ENCODE data around the gene CRYBA4.

Gene CRYBA4

DNA sequence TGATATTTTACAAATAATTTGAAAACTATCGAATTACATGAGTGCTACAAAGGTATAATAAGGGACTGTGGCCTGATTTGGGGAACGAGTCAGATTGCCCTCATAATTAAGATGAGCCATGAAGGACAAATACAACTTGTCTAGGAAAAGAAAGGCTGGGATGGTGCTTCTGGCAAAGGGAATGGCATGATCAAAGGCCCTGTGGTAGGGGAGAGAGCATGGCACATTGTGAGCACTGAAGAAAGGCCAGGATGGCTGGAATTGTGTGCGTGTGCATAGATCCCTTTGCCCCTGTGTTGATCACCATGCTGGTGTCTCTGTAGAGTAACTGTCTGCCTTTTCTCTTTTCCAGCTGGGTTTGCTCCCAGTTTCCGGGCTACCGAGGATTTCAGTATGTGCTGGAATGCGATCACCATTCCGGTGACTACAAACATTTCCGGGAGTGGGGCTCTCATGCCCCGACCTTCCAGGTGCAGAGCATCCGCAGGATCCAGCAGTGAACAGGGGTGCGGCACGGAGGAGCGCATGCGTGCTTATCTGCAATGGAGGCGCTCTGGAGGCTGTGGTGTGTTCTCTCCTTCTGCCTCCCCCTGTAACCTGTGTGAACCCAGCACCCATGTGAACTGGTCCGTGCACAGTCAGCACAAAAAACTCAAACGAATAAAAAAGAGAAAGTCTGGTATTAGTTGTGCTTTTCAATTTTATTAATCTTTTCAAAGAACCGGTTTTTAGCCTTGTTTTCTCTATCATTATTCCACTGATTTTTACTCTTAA, 8.4 kb downstream of the CRYBA4 start:
- Mint-ChIP-seq H3K4me1 (ENCODE audit: low read depth) (peaks cover 15% of the 10 kb centered on the region), H3K9me3 (ENCODE audit: low read depth) (no peaks in the 10 kb centered on the region), H3K36me3 (no peaks in the 10 kb centered on the region), H3K4me3 (no peak overlapping the region), H3K27me3 (no peaks in the 10 kb centered on the region), H3K27ac (no peak overlapping the region)

DNA sequence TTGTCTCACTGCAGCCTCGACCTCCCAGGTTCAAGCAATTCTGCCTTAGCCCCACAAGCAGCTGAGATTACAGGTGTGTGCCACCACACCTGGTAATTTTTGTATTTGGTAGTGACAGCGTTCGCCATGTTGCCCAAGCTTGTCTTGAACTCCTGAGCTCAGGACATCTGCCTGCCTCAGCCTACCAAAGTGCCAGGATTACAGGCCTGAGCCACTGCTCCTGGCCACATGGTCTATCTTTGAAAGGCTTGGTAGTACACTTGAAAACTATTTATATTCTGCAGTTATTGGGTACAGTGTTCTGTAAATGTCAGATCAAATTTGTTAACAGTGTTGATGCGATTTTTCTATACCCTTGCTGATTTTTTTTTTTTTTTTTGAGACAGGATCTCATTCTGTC, 9.5 kb downstream of the CRYBA4 start:
- Mint-ChIP-seq H3K27ac (no peak overlapping the region), H3K36me3 (no peaks in the 10 kb centered on the region), H3K4me3 (no peak overlapping the region), H3K9me3 (ENCODE audit: low read depth) (no peaks in the 10 kb centered on the region), H3K27me3 (no peaks in the 10 kb centered on the region), H3K4me1 (ENCODE audit: low read depth) (peaks cover 15% of the 10 kb centered on the region)

DNA sequence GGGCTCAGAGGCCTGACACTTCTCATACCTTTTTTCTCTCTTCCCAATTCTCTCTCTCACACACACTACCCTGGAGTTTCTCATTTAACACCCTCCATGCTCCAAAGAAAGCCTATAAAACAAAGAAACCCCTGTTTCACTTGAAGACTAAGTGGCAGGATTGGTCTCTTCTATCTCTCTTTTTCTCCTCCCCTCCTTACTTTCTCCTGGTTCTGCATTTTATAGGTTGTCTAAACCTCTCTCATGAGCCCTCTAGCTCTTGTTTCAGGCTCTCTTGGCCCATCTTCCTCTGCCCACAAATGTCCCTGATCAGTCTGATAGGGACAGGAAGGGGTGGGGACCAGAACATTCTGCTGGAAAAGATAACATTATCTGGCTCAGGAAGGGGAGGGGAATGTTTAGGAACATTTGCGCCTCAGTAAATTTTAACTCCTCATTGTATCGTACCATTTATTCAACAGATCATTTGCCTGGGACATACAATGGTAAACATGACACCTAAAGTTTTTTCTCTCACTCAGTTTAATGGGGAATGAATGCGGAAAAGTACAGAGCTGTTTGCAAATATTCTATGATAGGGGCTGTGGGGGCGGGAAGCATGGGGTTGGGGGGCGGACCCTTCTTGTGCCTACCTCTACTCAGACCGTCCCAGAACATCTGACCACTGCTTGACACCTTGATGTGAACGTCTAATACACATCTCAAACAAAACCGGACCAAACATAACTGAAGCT, 10.8 kb downstream of the CRYBA4 start:
- no peak overlapping the region for H3K27ac Mint-ChIP-seq
- H3K9me3 Mint-ChIP-seq (ENCODE audit: low read depth): no peaks in the 10 kb centered on the region
- H3K4me3 Mint-ChIP-seq: no peak overlapping the region
- H3K27me3 Mint-ChIP-seq: no peaks in the 10 kb centered on the region
- no peaks in the 10 kb centered on the region for H3K36me3 Mint-ChIP-seq
- H3K4me1 Mint-ChIP-seq (ENCODE audit: low read depth): peaks cover 8% of the 10 kb centered on the region

DNA sequence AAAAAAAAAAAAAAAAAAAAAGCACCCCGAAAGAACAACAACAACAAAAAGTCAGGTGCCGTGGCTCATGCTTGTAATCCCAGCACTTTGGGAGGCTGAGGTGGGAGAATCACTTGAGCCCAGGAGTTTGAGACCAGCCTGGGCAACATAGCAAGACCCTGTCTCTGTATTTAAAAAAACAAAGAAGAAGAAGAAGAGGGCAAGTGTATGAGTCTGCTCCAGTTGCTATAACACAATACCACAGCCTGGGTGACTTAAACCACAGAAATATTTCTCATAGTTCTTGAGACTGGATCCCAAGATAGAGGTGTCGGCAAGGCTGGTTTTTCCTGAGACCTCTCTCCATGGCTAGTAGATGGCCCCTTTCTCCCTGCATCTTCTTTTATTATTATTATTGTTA, 12.4 kb downstream of the CRYBA4 start:
- no peaks in the 10 kb centered on the region for H3K36me3 Mint-ChIP-seq
- H3K27me3 Mint-ChIP-seq: no peaks in the 10 kb centered on the region

DNA sequence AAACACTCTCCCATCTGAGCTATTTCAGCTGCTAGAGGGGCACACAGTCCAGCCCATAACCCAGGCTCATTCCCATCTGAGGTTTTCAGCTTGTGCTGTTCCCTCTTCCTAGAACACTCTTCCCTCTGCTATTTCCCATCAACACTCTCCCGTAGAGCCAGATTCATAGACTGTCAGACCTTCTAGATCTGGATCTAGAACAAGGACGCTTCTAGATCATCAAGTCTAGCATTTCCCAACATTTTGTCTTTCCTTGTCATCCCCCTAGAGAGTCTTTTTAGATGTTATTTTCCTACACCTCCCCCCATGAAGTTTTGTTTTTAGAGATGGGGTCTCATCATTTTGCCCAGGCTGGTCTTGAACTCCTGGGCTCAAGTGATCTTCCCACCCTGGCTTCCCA, 13.4 kb downstream of the CRYBA4 start:
- H3K9me3 Mint-ChIP-seq (ENCODE audit: low read depth): no peaks in the 10 kb centered on the region
- H3K27ac Mint-ChIP-seq: no peak overlapping the region
- H3K4me1 Mint-ChIP-seq (ENCODE audit: low read depth): peaks cover 5% of the 10 kb centered on the region
- H3K4me3 Mint-ChIP-seq: no peak overlapping the region
- H3K27me3 Mint-ChIP-seq: no peaks in the 10 kb centered on the region
- H3K36me3 Mint-ChIP-seq: no peaks in the 10 kb centered on the region

More for the DNA sequence above, 12.4 kb downstream of the CRYBA4 start:
- Mint-ChIP-seq H3K27ac (no peak overlapping the region), H3K4me1 (ENCODE audit: low read depth) (peaks cover 5% of the 10 kb centered on the region), H3K9me3 (ENCODE audit: low read depth) (no peaks in the 10 kb centered on the region), H3K4me3 (no peak overlapping the region)

DNA sequence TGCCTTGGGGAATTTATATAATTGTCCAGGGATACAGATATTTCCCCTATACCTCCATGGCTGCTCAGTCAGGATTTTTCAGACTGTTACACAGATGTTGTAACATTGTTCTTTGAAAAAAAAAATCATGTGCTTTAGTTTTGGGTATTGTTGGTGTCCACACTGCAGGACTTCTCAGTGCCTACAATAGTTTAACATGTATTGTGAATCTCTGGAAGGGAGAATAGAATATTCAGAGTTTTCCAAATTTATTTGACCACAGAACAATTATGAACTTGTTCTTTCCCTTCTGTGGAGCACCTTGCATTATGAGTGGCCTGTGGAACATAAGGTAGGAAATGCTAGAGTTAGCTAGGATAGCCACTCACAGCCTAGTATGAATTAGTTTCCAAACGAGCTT, 14.5 kb downstream of the CRYBA4 start:
- H3K36me3 Mint-ChIP-seq: no peaks in the 10 kb centered on the region
- H3K27me3 Mint-ChIP-seq: no peaks in the 10 kb centered on the region
- H3K9me3 Mint-ChIP-seq (ENCODE audit: low read depth): no peaks in the 10 kb centered on the region
- H3K4me1 Mint-ChIP-seq (ENCODE audit: low read depth): peaks cover 9% of the 10 kb centered on the region
- H3K4me3 Mint-ChIP-seq: no peak overlapping the region
- no peak overlapping the region for H3K27ac Mint-ChIP-seq

DNA sequence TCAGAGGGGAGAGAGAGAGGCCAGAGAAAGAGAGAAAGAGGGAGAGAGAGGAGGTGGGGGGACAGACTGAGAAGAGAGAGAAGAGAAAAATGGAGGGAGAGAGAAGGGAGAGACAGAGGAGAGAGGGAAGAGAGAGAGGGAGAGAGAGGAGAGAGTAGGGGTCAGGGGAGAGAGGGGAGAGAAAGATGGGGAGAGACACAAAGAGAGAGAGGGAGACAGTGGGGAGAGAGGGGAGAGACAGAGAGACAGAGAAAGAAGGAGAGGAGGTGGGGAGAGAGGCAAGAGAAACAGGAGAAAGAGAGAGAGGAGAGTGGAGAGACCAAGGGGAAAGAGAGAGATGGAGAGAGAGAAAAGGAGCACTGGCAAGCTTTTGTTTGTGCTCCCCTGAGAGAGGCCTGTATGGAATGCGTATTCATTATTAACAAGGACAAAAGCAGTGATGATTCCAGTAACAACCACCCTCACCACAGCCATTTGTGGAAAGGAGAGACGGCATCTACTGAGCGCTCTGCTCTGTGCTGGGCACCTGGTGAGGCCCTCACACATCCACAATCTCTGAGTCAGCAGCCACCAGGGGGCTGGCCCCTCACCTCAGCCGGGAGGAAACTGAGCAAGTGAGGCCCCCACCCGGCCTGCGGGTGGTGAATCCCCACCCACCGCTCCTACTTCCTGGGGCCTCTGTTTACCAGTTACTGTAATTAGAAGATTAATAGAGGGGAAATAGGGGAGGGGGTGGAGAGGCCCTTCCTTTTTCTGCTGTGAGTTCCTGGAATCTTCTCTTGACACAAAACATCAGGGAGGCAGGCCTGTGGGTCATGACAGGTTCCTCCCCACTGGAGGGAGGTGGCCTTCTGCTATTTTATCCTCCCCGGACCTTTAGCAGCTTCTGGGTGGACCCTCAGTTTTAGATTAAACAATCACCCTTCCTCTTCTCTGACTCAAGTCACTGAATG, 21.0 kb downstream of the CRYBA4 start:
- Mint-ChIP-seq H3K4me1 (ENCODE audit: low read depth) (peaks cover 62% of the 10 kb centered on the region), H3K9me3 (ENCODE audit: low read depth) (no peaks in the 10 kb centered on the region), H3K27ac (peak overlapping the region; percentile 91), H3K4me3 (peak overlapping the region; percentile 75), H3K36me3 (no peaks in the 10 kb centered on the region), H3K27me3 (no peaks in the 10 kb centered on the region)

DNA sequence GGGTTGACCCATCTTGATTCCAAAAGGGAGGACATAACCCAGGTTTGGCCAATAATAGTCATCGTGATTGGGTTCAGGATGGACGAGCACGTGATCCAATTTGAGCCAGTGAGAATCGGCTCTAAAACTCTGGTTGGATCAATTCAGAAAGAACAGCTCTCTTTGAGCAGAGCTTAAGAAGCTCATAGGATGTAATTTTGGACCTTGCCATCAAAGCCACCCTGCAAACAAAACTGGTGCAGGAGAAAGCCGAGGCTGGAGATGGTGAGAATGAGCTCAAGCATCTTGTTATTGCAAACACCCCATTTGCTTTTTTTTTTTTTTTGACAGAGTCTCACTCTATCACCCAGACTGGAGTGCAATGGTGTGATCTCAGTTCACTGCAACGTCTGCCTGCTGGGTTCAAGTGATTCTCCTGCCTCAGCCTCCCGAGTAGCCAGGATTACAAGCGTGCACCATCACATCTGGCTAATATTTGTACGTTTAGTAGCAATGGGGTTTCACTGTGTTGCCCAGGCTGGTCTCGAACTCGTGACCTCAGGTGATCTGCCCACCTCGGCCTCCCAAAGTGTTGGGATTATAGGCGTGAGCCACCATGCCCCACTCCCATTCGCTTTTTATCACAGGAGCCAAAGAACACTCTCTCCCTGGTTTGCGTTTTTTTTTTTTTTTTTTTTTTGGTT, 21.8 kb downstream of the CRYBA4 start:
- no peaks in the 10 kb centered on the region for H3K27me3 Mint-ChIP-seq
- peaks cover 70% of the 10 kb centered on the region for H3K4me1 Mint-ChIP-seq (ENCODE audit: low read depth)
- no peaks in the 10 kb centered on the region for H3K9me3 Mint-ChIP-seq (ENCODE audit: low read depth)
- peak overlapping the region; percentile 75 for H3K4me3 Mint-ChIP-seq
- H3K36me3 Mint-ChIP-seq: no peaks in the 10 kb centered on the region
- peak overlapping the region; percentile 91 for H3K27ac Mint-ChIP-seq

DNA sequence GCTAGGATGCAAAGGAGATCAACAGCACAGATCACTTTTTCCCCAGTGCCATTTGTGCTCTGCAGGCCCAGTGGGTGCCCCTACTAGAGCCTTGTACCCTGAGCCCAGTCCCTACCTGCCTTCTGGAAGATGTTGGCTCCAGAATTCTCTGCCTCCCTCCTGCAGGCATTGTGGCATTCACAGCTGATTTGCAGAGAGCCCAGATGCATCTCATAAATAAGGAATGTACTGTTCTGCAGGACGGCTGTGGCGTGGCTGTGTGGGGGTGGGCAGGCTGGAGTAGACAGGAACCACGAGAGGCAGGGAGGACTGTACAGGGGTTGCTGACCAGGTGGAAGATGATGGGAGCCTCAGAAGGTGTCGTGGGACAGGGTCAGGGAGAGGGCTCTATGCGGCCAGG, 24.4 kb downstream of the CRYBA4 start:
- peak overlapping the region; percentile 24 for H3K4me3 Mint-ChIP-seq
- no peak overlapping the region for H3K27ac Mint-ChIP-seq
- no peaks in the 10 kb centered on the region for H3K36me3 Mint-ChIP-seq
- H3K27me3 Mint-ChIP-seq: no peaks in the 10 kb centered on the region
- H3K9me3 Mint-ChIP-seq (ENCODE audit: low read depth): no peaks in the 10 kb centered on the region
- peaks cover 77% of the 10 kb centered on the region for H3K4me1 Mint-ChIP-seq (ENCODE audit: low read depth)

DNA sequence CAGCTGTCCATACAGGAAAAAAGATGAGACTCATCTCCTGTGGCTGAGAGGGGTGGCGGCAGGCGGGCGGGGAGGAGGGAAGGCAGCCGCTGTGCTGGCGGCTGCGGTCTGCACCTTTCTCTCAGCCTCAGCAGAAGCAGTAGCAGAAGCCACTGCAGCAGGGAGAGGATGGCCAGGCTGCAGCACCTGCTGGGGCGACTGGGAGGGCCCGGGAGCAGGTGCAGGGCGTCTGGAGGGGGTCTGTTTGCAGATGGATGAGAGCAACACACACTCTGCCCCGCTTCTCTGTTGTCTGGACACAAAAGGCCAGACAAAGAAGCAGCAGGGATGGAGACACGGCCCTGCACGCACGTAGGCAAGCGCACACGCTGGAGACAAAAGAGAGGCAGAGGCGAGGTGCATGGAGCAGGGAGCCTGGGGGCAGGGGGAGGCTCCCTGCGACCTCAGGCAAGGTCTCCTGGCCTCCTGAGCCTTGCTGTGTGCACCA, 26.3 kb downstream of the CRYBA4 start:
- Mint-ChIP-seq H3K27me3 (no peaks in the 10 kb centered on the region), H3K27ac (peak overlapping the region; percentile 50), H3K36me3 (no peaks in the 10 kb centered on the region), H3K9me3 (ENCODE audit: low read depth) (no peaks in the 10 kb centered on the region), H3K4me1 (ENCODE audit: low read depth) (peaks cover 59% of the 10 kb centered on the region), H3K4me3 (peak overlapping the region; percentile 50)

DNA sequence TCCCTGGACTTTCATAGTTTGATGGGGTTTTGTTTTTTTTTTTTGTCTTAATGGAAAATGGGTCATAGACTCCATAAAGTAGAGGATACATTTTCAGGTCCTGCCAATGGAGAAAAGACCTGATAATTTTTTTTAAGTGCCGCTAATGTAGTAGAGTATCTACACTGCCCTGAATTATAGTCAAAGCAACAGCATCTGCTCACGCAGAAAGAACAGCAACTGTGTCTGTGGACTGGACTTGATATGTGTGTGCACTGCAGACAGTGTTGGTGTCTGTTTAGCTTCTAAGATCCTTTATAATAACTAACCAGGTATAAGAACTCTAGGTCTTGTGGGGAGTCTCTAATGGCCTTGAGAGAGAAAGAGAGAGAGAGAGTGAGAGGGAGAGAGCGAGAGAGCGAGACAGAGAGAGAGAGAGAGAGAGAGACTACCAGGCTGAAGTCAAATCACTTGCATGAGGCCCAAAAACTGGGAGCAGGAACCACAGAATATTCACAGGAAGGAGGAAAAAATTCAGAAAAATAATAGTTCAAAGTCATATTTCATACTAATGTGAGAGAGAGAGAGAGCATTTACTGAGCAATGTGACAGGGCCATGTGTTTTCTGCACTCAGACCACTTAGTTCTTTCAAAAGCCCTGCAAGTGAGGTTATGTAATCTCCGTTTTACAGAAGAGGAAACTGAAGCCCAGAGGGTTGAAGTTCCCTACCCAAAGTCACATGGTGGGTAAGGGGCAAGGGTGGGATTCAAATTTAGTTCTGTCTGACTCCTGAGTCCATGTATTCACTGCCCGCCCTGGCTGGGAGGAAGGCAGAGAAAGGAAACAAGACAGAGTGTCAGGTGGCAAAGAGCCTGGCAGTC, 27.0 kb downstream of the CRYBA4 start:
- Mint-ChIP-seq H3K4me1 (ENCODE audit: low read depth) (peaks cover 52% of the 10 kb centered on the region), H3K27me3 (no peaks in the 10 kb centered on the region), H3K36me3 (no peaks in the 10 kb centered on the region), H3K9me3 (ENCODE audit: low read depth) (no peaks in the 10 kb centered on the region), H3K27ac (peak overlapping the region; percentile 7), H3K4me3 (peak overlapping the region; percentile 14)

DNA sequence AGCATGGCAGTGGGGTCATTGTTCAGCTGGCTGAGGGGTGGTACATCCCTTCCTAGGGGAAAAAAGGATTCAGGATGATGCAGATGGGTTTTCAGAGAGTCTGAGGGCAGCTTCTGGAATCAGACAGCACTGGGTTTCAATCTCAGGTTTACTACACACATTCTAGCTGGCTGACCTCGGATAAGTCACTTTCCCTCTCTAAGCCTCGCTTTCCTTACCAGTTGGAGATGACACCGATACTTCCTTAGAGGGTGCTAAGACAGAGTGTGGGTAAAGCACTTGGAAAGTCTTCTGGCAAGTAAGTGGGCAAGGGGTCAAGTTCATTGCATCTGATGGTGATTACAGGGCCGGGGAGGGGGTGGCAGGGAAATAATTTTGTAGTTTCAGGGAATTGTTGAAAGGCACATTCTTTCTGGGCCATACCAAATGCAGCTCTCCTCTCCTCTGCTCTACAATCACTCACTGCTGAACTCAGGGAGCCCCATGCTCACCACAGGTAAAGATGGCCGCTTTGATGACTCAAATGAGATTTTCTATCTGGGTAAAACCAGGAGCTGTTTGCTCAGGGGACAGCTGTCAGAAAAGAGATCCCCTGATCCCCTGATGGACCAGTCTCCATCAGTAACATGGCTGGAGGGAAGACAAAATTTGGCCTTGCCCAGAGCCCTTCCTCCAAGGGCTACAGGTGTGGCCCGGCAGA, 29.1 kb downstream of the CRYBA4 start:
- Mint-ChIP-seq H3K27me3 (no peaks in the 10 kb centered on the region), H3K36me3 (no peaks in the 10 kb centered on the region), H3K4me3 (no peak overlapping the region), H3K27ac (no peak overlapping the region), H3K4me1 (ENCODE audit: low read depth) (peaks cover 34% of the 10 kb centered on the region), H3K9me3 (ENCODE audit: low read depth) (no peaks in the 10 kb centered on the region)

DNA sequence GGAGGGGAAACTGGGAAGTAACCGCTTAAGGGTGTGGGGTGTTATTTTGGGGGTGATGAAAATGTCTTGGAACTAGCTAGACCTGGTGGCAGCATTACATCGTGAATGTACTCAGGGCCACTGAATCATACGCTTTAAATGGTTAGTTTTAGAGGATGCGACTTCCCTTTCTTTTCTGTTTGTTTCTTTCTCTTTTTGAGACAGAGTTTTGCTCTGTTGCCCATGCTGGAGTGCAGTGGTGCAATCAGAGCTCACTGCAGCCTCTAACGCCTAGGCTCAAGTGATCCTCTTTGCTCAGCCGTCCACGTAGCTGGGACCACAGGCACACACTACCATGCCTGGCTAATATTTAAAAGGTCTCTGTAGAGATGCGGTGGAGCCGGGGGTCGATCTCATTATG, 30.1 kb downstream of the CRYBA4 start:
- H3K4me1 Mint-ChIP-seq (ENCODE audit: low read depth): peaks cover 27% of the 10 kb centered on the region
- no peak overlapping the region for H3K4me3 Mint-ChIP-seq
- no peaks in the 10 kb centered on the region for H3K36me3 Mint-ChIP-seq
- H3K27ac Mint-ChIP-seq: no peak overlapping the region
- no peaks in the 10 kb centered on the region for H3K9me3 Mint-ChIP-seq (ENCODE audit: low read depth)
- no peaks in the 10 kb centered on the region for H3K27me3 Mint-ChIP-seq
